Measurements from ENCODE around the gene GPR42.
A peak's percentile ranks its signal among the peaks of the same experiment; 100 is the strongest.
"Not testable (repeated sequence)": the region's sequence is repeated elsewhere in the genome, so short reads cannot be mapped to it uniquely, and the experiment has no call there.

Gene GPR42

GRCh38 chr19:35388277-35389054 lies 17.6 kb downstream of the GPR42 start:
- no peak overlapping the region for H3K4me3 ChIP-seq (ENCODE audit: low read depth, low read length)

DNA sequence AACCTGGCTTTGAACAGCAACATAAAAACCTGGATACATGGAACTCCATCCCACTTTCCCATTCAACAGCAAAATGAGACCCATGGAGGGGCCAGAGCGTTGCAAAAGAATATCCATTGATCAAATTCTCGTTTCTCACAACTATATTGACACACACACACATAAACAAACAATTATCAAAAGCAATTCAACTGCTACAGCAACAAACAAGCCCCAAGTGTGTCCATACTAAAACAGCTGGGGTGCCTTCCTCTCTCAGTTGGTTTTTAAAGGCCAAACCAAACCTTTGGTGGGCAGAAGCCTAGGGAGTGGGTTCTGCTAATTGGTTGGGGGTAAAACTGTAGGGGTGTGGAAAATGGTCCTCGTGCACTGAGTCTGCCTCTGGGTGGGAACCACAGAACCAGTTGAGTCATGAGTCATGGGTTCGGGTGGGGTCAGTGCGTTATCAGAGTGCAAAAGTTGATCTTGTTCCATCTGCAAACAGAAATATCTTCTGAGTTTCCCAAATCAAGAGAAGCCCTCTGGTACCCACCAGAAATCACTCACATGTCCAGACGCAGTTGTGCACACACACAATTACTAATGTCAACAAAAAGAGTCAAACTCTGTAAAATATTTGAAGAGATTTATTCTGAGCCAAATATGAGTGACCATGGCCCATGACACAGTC lies 18.5 kb downstream of the GPR42 start:
- H3K4me3 ChIP-seq (ENCODE audit: low read depth, low read length), result no peak overlapping the region
- DNase-seq (ENCODE audit: low read depth), result no peak

More at GRCh38 chr19:35388277-35389054, 17.6 kb downstream of the GPR42 start:
- no peak for DNase-seq (ENCODE audit: low read depth)

GRCh38 chr19:35392742-35393715 lies 22.2 kb downstream of the GPR42 start:
- no peak for DNase-seq (ENCODE audit: low read depth)
- no peak overlapping the region for H3K4me3 ChIP-seq (ENCODE audit: low read depth, low read length)

DNA sequence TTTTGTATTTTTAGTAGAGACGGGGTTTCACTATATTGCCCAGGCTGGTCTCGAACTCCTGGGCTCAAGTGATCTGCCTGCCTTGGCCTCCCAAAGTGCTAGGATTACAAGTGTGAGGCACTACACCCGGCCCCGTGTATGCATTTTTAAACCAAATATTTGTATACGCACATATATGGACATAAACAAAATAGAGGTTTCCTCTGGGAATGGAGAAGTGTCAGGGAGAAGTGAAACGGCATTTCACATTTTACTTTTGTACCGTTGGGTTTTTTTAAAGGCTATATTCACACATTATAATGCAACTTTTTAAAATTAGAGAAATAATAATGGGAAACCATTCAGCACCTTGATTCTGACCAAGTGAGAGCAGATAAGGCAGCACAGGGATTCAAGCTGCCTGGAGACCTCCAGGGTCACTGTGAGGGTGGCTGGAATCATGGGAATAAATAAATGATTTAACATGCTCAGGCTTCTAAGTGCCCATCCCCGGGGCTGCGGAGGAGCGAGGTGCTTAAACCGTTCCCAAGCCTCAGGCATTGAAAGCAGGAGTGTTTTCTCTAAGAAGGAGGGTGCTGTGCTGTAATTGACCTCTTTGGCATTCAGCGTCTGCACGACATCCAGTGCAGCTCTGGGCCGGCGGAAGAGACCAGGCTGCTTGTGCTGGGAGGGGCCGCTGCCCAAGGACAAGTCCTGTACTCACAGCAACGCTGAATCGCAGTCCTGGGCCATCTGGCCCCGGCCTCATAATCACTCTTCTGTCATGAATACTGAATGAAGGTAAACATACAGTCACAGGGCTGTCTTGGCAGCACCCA lies 24.7 kb downstream of the GPR42 start:
- no peak overlapping the region for H3K4me3 ChIP-seq (ENCODE audit: low read depth, low read length)
- no peak for DNase-seq (ENCODE audit: low read depth)

- H3K4me3 ChIP-seq (ENCODE audit: low read depth, low read length), result no peak overlapping the region
- DNase-seq (ENCODE audit: low read depth), result no peak
These were observed 25.5 kb downstream of the GPR42 start for GRCh38 chr19:35396240-35396885.

DNA sequence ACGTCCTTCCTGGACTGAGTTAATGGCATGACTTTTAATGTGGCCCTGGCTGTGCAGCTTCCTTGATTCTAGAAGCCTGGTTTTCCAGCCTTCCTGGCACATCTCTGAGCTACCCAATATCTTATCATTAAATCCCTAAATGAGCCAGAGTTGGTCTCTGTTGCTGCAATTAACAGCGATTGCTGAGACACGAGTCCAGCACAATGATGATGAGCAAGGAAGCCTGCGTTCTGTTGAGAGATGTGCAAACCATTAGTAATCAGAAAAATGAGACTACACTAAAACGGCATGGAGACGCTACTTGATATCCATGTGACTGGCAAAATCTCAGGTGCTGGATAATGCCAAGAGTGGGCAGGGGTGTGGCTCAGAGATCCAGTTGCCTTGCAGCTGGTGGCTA lies 26.2 kb downstream of the GPR42 start:
- DNase-seq (ENCODE audit: low read depth), result no peak

DNA sequence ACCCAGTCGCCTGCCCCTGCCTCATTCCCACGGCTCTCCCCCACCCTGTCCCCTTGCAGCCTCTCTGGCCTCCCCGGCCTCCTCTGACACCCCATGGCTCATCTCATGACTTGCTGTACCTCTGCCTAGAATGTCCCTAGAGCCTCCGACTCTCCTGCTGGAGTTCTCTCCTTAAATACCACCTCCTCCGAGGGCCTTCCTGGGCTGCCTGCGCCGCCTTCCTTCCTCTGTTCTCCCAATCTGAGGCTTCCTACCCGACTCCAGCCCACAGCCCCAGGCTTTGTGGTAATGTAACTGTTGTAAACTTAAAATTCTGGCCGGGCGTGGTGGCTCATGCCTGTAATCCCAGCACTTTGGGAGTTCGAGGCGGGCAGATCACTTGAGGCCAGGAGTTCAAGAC lies 27.7 kb downstream of the GPR42 start:
- DNase-seq (ENCODE audit: low read depth), result no peak
- no peak overlapping the region for H3K4me3 ChIP-seq (ENCODE audit: low read depth, low read length)

More for the DNA sequence above, 26.2 kb downstream of the GPR42 start:
- no peak overlapping the region for H3K4me3 ChIP-seq (ENCODE audit: low read depth, low read length)

DNA sequence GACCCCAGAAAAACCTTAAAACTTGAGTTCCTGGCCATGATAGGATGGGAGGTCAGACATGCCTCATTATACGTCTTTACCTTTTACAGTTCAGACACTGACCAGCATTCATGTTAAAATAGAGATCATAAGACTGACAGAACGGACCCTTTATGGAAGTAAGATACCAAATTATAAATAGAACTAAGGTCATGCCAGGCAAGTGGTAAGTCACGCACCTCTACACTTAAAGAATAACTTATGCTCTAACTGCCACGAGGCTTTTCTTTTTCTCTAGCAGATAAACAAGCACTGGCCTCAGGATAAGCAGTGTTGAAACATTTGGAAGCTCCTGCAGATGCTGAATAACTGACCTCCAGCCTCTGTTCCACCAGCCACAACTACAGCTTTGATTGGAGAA lies 28.4 kb downstream of the GPR42 start:
- DNase-seq (ENCODE audit: low read depth), result no peak
- no peak overlapping the region for H3K4me3 ChIP-seq (ENCODE audit: low read depth, low read length)

- DNase-seq (ENCODE audit: low read depth), result no peak
These were observed 29.3 kb downstream of the GPR42 start for GRCh38 chr19:35399948-35400772.

DNA sequence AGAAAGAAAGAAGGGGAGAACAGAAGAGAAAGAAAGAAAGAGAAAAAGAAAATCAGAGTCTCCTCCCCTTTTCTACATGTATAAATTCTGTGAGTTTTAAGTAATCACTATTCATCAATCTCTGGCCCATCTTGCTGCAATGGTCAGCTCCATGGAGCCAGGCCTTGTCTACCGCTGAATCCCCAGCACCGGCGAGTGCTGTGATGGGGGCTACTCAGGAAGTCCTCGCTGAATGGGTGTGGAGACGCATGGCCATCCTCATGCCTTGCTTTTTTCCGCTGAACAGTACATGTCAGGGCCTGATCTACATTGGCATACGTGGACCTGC lies 29.9 kb downstream of the GPR42 start:
- H3K4me3 ChIP-seq (ENCODE audit: low read depth, low read length), result no peak overlapping the region
- DNase-seq (ENCODE audit: low read depth), result no peak

More at GRCh38 chr19:35399948-35400772, 29.3 kb downstream of the GPR42 start:
- H3K4me3 ChIP-seq (ENCODE audit: low read depth, low read length), result no peak overlapping the region

- H3K4me3 ChIP-seq (ENCODE audit: low read depth, low read length), result not testable (repeated sequence)
These were observed 30.5 kb downstream of the GPR42 start for GRCh38 chr19:35401416-35401815.

DNA sequence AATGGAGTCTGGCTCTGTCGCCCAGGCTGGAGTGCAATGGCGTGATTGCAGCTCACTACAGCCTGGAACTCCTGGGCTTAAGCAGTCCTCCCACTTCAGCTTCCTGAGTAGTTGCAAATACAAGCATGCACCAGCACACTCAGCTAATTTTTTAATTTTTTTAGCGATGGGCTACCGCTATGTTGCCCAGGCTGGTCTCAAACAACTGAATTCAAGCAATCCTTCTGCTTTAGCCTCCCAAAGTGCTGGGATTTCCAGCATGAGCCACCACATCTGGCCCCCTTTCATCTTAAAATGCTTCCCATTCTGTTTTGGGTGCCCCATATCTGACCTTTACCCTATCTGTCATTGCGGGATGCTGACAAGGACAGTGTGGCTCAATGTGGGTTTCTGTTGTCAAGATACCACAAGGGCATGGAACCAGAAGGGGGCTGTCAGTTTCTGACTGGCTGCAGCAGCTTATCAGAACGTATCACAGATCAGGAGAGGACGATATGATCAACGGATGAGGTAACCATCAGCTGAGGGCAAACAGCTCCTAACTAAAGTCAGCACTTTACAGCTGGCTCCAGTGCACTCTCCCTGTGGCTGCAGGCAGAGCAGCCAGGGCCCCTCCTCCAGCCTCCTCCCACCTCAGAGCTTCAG lies 32.4 kb downstream of the GPR42 start:
- no peak for DNase-seq (ENCODE audit: low read depth)

More at GRCh38 chr19:35401416-35401815, 30.5 kb downstream of the GPR42 start:
- DNase-seq (ENCODE audit: low read depth), result not testable (repeated sequence)

DNA sequence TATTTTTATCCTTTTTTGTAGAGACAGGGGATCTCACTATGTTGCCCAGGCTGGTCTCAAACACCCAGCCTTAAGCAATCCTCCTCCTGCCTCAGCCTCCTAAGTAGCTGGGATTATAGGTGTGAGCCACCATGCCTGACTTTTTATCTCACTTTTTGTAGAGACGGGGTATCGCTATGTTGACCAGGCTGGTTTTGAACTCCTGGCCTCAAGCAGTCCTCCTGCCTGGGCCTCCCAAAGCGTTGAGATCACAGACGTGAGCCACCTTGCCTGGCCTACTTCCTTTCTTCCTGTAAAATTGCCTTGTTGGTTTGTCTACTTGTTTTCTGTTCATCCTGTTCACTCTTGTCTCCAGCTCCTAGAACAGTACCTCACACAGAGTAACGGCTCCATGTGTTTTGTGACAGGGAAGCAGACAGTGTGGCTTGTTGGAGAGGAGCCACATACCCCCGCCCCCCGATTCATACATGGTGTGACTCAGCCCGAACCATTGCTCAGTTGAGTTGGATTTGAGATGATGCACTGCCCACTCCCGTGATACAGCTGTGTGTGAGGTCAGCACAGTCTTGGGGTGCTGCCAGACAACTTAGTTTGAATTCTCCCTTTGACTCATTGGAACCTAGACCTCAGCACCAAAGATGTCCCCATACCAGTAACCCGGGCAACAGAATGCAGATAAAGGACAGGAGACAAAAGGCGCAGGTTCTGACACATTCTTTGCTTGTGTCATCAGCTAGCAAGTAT lies 34.2 kb downstream of the GPR42 start:
- H3K4me3 ChIP-seq (ENCODE audit: low read depth, low read length), result no peak overlapping the region
- peak; percentile 41 for DNase-seq (ENCODE audit: low read depth)

More for the DNA sequence above, 32.4 kb downstream of the GPR42 start:
- H3K4me3 ChIP-seq (ENCODE audit: low read depth, low read length), result no peak overlapping the region

DNA sequence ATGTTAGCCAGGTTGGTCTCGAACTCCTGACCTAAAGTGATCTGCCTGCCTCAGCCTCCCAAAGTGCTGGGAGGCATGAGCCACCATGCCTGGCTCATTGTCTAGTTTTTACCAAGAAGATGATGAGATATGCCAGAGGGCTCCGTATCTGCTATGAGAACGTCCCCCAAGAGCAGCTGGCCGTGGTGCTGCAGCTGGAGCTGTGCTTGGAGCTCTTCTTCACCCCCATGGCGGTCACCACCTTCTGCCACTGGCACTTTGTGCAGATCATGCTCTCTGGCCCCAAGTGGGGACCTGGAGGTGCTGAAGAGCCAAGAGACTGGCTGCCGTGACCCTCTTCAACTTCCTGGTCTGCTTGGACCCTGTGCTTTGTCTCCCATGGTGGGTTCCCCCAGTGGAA lies 36.8 kb downstream of the GPR42 start:
- no peak overlapping the region for H3K4me3 ChIP-seq (ENCODE audit: low read depth, low read length)
- no peak for DNase-seq (ENCODE audit: low read depth)

DNA sequence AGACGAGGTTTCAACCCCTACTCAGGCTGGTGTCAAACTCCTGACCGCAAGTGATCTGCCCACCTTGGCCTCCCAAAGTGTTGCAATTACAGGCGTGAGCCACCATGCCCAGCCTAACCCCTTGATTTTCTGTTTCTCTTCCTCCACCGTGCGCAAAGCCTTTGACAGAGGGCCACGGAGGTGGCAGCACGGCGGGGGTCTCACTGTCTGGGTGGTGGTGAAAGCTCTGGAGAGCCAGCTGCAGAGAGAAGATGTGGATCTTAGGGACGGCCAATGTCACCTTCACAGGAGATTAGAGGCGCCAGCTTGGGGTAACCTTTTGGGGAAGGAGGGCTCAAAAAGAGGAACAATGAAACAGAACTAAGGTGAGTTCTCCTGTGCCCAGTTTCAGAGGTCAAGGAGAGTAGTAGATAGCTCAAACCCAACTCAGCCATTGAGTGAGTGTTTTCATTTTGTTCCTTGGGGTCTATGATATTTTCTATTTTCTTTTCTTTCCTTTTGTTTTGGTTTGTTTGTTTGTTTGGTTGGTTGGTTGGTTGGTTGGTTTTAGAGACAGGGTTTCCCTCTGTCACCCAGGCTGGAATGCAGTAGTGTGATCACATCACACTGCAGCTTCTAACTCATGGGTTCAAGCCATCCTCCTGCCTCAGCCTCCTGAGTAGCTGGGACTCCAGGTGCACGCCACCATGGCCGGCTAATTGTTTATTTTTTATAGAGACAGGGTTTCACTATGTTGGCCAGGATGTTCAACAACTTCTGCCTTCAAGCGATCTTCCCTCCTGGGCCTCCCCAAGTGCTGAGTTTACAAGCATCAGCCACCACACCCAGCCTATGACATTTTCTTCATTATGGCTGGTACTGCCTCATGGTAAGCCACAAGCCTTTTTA lies 37.7 kb downstream of the GPR42 start:
- no peak overlapping the region for H3K4me3 ChIP-seq (ENCODE audit: low read depth, low read length)
- no peak for DNase-seq (ENCODE audit: low read depth)

DNA sequence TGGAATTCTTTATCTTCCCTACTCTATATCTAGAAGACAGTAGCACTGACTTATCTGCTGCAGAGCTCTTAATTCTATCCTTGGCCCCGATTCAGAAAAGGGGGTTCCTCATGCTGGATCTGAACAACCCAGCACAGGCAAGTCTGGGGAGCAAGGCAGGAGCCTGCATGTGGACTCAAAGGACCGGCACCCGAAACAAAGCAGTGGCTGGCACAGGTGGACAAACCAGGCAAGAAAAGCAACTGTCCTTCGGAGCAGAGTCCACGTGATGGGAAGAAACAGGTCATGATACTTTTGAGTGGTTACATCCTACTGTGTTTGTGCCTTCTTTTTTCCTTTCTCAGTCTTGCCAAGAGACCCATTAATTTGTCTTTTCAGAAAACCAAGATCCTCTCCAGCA lies 38.3 kb downstream of the GPR42 start:
- H3K4me3 ChIP-seq (ENCODE audit: low read depth, low read length), result no peak overlapping the region

More for the DNA sequence above, 38.3 kb downstream of the GPR42 start:
- no peak for DNase-seq (ENCODE audit: low read depth)

All from skeletal muscle cell (primary cell).